CMK (cell line): ENCODE data around the gene SEMA6D.

Experiments
- DNase-seq: peaks from one replicate; pipeline ENCODE4 v3.0.0-alpha.2; 2010; ENCODE audit warnings: low read depth

Gene SEMA6D

GRCh38 chr15:47717036-47717612 is at the start of gene SEMA6D:
TSS of gene SEMA6D (plus strand) at chr15:47717505. CDS start at chr15:47759799, 42,294 bp downstream.
- DNase-seq = no peak

GRCh38 chr15:47669221-47669620 is 48.1 kb upstream of the SEMA6D start:
- DNase-seq = no peak

- DNase-seq = no peak
Observed at GRCh38 chr15:47670365-47670764, 46.9 kb upstream of the SEMA6D start.

- DNase-seq = no peak
Observed at GRCh38 chr15:47673232-47673761, 44.0 kb upstream of the SEMA6D start.

- DNase-seq = no peak
Observed at GRCh38 chr15:47674586-47675232, 42.6 kb upstream of the SEMA6D start.

GRCh38 chr15:47675735-47676134 is 41.6 kb upstream of the SEMA6D start:
- DNase-seq = no peak

GRCh38 chr15:47678040-47678439 is 39.3 kb upstream of the SEMA6D start:
- DNase-seq = no peak

- no peak for DNase-seq
Observed at GRCh38 chr15:47682661-47683060, 34.6 kb upstream of the SEMA6D start.

- no peak for DNase-seq
Observed at GRCh38 chr15:47685141-47685870, 32.0 kb upstream of the SEMA6D start.

GRCh38 chr15:47688573-47689086 is 28.7 kb upstream of the SEMA6D start:
- DNase-seq = no peak

- DNase-seq = no peak
Observed at GRCh38 chr15:47689660-47690059, 27.6 kb upstream of the SEMA6D start.

GRCh38 chr15:47691882-47692281 is 25.4 kb upstream of the SEMA6D start:
- no peak for DNase-seq

GRCh38 chr15:47696351-47696750 is 21.0 kb upstream of the SEMA6D start:
- DNase-seq = no peak

- no peak for DNase-seq
Observed at GRCh38 chr15:47705281-47705997, 11.9 kb upstream of the SEMA6D start.

GRCh38 chr15:47707391-47707790 is 9.9 kb upstream of the SEMA6D start:
- DNase-seq = no peak

GRCh38 chr15:47708161-47708980 is 8.9 kb upstream of the SEMA6D start:
- DNase-seq = no peak

- no peak for DNase-seq
Observed at GRCh38 chr15:47711655-47712054, 5.7 kb upstream of the SEMA6D start.

- no peak for DNase-seq
Observed at GRCh38 chr15:47715402-47715801, 1.9 kb upstream of the SEMA6D start.

GRCh38 chr15:47715856-47716445 is 1.4 kb upstream of the SEMA6D start:
- no peak for DNase-seq

- no peak for DNase-seq
Observed at GRCh38 chr15:47716516-47716915, 789 bp upstream of the SEMA6D start.
